BE2C (cell line): ENCODE results near the gene RFNG.
A peak's percentile ranks its signal among the peaks of the same experiment; 100 is the strongest.

Experiments
- DNase-seq: peaks from one replicate; pipeline ENCODE4 v3.0.0-alpha.2; 2020
- H3K27me3 ChIP-seq: fragments of 250-450 bp; sonication (Bioruptor Pico); 2 replicates; pipeline ENCODE4 v1.5.1; 2020; ENCODE audit warnings: mild to moderate bottlenecking
- H3K36me3 ChIP-seq: fragments of 250-450 bp; sonication (Bioruptor Pico); 2 replicates; pipeline ENCODE4 v1.5.1; 2020; ENCODE audit warnings: mild to moderate bottlenecking
- H3K4me1 ChIP-seq: fragments of 250-450 bp; sonication (Bioruptor Pico); 2 replicates; pipeline ENCODE4 v1.5.1; 2020
- H3K4me3 ChIP-seq: 2 replicates; pipeline ENCODE4 v1.5.1; 2011; ENCODE audit warnings: low read depth, low read length
- H3K9me3 ChIP-seq: fragments of 250-450 bp; sonication (Bioruptor Pico); 2 replicates; pipeline ENCODE4 v1.5.1; 2020
- TF ChIP-seq, protein P1 (sequence below): IDR thresholded peaks from 2 replicates; pipeline ENCODE4 v1.5.1; 2012; ENCODE audit warnings: mild to moderate bottlenecking, low read depth, low read length

RFNG gene

DNA sequence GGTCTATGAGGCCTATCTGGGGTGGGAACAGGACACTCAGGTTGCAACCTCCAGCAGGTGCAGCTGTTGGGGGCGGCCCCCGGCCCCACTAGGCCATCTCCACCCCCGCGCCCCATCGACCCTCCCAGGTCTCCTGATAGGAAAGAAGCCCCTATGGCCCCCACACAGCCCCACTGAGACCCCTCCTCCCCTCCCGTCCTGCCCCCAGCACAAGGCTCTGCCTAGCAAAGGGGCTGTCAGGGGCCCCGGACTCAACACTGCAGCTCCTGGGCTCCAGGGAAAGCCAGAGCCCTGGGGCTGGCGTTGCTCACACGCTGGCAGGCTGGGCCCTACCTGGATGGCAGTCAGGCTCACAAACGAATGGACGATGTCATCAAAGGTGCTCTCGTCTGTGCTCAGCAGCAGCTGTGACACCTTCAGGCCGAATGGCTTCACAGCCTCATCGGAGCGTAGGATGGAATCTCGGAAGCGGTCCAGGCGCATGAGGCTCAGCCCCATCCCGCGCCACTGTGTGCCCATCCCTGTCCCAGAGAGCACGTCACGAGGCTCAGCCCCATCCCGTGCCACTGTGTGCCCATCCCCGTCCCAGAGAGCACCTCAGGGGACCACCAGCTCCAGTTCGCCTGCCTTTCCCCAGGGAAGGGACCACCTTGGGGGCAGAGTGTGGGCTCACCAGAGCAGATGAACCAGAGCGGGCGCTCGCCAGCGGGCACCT is 39.1 kb upstream of the RFNG start:
- TF ChIP-seq, protein P1, sequence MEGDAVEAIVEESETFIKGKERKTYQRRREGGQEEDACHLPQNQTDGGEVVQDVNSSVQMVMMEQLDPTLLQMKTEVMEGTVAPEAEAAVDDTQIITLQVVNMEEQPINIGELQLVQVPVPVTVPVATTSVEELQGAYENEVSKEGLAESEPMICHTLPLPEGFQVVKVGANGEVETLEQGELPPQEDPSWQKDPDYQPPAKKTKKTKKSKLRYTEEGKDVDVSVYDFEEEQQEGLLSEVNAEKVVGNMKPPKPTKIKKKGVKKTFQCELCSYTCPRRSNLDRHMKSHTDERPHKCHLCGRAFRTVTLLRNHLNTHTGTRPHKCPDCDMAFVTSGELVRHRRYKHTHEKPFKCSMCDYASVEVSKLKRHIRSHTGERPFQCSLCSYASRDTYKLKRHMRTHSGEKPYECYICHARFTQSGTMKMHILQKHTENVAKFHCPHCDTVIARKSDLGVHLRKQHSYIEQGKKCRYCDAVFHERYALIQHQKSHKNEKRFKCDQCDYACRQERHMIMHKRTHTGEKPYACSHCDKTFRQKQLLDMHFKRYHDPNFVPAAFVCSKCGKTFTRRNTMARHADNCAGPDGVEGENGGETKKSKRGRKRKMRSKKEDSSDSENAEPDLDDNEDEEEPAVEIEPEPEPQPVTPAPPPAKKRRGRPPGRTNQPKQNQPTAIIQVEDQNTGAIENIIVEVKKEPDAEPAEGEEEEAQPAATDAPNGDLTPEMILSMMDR = no peak
- H3K36me3 ChIP-seq = peaks cover 96% of the 10 kb centered on the region

DNA sequence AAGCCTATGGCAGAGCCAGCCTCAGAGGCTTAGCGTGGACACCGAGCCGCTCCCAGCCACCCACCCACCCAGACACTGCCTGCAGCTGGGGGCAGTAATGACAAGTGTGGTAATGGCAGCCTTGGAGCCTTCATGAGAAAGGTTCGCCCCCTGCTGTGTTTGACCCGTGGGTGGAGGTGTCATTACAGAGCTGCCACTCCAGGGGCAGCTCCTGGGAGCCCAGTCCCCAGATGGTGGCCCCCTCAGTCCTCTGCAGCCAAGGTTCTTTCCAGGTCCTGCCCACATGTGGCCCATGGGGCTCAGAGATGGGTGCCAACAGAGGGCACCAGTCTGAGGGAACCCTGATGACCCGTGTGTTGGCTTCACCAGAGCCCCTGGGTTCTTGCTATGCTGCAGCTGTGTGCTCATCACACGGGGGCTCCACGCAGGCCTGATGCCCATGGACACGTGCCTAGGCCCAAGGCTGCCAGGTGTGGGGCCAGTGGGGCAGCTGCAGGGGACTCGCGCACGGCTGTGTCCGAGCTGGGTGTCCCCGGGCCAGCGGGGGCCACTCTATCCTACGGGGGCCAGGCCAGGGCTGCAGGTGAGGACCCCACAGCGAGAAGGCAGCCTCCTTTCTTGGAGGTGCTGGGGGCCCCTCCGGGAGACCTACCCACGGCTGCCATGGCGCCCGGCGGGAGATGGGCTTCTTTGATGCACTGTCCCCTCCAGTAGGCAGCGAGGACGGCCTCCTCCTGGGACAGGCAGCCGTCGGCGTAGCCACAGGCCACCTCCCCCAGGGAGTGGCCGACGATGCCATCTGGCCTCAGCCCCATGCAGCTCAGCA is 38.3 kb upstream of the RFNG start:
- no peaks in the 10 kb centered on the region for H3K9me3 ChIP-seq
- H3K4me1 ChIP-seq = no peaks in the 10 kb centered on the region
- H3K4me3 ChIP-seq = no peak overlapping the region
- H3K27me3 ChIP-seq = no peaks in the 10 kb centered on the region
- TF ChIP-seq, protein P1 = no peak
- DNase-seq = no peak
- peaks cover 96% of the 10 kb centered on the region for H3K36me3 ChIP-seq

More for the DNA sequence above, 39.1 kb upstream of the RFNG start:
- Histone ChIP-seq H3K4me3 (no peak overlapping the region), H3K9me3 (no peaks in the 10 kb centered on the region), H3K27me3 (no peaks in the 10 kb centered on the region), H3K4me1 (no peaks in the 10 kb centered on the region)
- no peak for DNase-seq

DNA sequence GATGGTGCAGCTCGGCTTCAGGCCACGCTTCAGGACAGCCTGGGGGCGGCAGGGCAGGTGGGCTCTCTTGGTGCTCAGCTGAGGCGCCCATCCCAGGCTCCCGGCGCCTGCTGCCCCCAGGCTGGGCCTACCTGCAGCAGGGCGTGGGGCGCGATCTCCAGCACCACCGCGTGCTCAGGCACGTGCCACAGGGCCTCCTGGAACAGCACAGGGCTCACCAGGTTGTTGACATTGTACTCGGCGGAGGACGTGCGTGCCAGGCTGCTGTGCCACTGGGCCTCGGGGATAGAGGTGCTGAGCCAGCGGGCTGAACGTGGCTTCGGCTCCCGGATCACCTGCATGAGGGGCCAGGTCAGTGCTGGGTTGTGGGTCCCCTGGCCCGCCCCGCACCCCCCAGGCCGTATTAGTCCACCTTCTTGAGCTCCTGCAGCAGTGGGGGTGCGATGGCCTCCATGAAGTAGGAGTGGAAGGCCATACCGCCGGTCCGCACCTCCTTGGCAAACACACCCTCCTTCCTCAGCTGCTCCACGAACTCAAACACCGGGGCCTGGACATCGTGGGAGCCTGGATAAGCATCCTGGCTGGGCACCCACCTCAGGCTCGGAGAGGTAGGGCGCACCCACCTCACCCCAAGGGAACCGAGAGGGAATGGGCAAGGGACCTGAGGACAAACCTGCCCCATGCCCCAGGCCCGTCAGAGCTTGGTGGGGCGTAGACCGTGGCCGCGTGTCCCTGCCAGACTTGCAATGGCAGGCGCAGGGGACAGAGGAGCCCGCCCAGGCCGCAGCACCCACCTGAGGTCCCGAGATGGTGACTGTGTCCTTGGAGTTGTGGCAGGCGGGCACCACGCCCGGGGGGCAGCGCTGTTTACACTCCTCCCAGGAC is 37.5 kb upstream of the RFNG start:
- TF ChIP-seq, protein P1 = no peak
- H3K36me3 ChIP-seq = peaks cover 99% of the 10 kb centered on the region

DNA sequence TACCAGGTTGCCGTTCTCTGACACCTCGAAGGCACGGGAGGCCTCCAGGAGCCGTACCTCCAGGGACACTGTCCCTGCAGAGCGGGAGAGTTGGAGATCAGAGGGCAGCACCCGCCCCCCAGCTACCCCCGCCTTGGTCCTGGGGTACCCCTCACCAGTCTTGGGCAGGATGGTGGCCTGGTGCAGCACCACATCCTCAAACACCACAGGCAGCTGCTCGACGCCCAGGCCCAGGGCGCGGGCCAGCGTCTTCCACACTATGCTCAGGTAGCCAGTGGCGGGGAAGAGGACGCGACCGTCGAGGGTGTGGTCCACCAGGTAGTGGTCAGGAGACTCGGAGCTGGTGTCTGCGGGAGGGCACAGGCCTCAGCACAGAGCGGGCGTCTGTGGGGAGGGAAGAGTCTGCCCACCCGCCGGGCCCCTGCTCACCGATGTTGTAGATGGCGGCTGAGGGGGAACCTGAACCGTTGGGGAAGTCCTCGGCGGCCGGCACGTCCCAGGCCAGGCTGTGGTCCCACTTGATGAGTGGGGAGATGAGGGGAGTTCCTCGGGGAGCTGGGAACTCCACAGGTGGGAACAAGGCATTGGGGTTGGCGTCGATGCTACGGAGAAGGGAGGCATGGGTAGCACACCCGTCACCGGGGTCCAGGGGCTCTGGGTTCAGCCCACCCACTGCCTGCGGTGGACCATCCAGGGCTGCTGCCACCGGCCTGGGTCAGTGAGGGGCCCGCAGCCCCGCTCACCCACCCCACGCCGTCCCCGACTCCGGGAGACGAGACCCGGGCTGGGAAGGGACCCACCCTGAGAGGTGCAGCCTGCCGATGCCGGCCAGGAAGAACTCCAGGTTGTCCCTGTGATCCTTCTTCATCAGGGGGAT is 36.6 kb upstream of the RFNG start:
- Histone ChIP-seq H3K4me3 (no peak overlapping the region), H3K4me1 (no peaks in the 10 kb centered on the region)
- DNase-seq = peak; percentile 14

More for the DNA sequence above, 37.5 kb upstream of the RFNG start:
- H3K4me1 ChIP-seq = no peaks in the 10 kb centered on the region
- no peak overlapping the region for H3K4me3 ChIP-seq
- no peaks in the 10 kb centered on the region for H3K27me3 ChIP-seq
- H3K9me3 ChIP-seq = no peaks in the 10 kb centered on the region
- DNase-seq = no peak

More for the DNA sequence above, 36.6 kb upstream of the RFNG start:
- Histone ChIP-seq H3K27me3 (no peaks in the 10 kb centered on the region), H3K36me3 (peaks cover 100% of the 10 kb centered on the region), H3K9me3 (no peaks in the 10 kb centered on the region)
- TF ChIP-seq, protein P1 = no peak
